ENCODE results near the gene OR52A1. TPM values are rescaled to one million over a fixed set of nuclear protein-coding genes. Genes with fewer than 3 reads are reported as not detected.
A peak's percentile ranks its signal among the peaks of the same experiment; 100 is the strongest.

Gene OR52A1
- total and polyA plus RNA-seq, 9 of the 15 experiments (the other 6 are each of a cell fraction or from before 2014, with no cell fraction given), result under 0.01 to 0.33 (median 0.13) TPM; not detected in 3

DNA sequence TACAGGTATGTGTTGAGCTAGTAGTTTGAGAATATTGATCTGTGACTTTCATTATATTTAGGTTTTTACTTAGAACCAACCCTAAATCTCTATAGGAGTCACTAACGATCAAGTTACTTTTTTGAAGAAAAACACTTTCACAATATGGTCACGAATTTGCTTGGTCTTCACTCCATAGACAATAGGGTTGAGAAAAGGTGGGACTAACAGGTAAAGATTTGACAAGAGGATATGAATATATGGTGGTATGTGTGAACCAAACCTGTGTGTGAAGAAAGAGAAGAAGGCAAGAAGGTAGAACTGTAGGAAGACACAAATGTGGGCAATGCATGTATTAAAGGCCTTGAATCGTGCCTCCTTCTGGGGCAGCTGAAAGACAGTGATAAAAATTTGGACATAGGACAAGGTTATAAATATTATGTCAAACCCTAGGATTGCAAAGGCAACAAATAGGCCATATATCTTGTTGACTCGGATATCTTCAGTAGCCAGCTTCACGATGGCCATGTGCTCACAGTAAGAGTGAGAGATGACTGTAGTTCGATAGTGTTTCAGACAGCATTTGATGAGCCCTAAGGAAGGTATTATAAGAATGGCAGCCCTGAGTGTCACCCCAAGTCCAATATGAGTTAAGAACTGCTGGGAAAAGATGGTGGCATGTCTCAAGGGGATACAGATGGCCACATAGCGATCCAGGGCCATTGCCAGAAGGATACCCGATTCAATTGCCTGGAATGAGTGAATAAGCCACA lies 22.8 kb downstream of the OR52A1 start (continued):
- TF ChIP-seq, protein P1, sequence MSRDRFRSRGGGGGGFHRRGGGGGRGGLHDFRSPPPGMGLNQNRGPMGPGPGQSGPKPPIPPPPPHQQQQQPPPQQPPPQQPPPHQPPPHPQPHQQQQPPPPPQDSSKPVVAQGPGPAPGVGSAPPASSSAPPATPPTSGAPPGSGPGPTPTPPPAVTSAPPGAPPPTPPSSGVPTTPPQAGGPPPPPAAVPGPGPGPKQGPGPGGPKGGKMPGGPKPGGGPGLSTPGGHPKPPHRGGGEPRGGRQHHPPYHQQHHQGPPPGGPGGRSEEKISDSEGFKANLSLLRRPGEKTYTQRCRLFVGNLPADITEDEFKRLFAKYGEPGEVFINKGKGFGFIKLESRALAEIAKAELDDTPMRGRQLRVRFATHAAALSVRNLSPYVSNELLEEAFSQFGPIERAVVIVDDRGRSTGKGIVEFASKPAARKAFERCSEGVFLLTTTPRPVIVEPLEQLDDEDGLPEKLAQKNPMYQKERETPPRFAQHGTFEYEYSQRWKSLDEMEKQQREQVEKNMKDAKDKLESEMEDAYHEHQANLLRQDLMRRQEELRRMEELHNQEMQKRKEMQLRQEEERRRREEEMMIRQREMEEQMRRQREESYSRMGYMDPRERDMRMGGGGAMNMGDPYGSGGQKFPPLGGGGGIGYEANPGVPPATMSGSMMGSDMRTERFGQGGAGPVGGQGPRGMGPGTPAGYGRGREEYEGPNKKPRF (IDR thresholded peaks at IDR 0.05; ENCODE audit: low read depth, low read length), result no peak
- no peak for TF ChIP-seq ESRRA (IDR thresholded peaks at IDR 0.05; ENCODE audit: borderline replicate concordance, low read depth)
- no peak for TF ChIP-seq ZSCAN29 (IDR thresholded peaks at IDR 0.05)
- peak; percentile 63 for TF ChIP-seq CCNT2 (IDR thresholded peaks at IDR 0.05; ENCODE audit: borderline replicate concordance, extremely low read depth, insufficient read length, low read depth, low read length)
- TF ChIP-seq TAF15 (IDR thresholded peaks at IDR 0.05; ENCODE audit: low read depth, low read length), result no peak
- no peak for TF ChIP-seq PTRF (tag; IDR thresholded peaks at IDR 0.05)
- peak; percentile 21; the same call in 1 of the 2 replicates for TF ChIP-seq ELF4 (CRISPR knock-in tag; IDR thresholded peaks at IDR 0.05)
- no peak for TF ChIP-seq ZNF212 (CRISPR knock-in tag; IDR thresholded peaks at IDR 0.05)
- peak; percentile 71; the same call in 1 of the 2 replicates for TF ChIP-seq CXXC5 (CRISPR knock-in tag; IDR thresholded peaks at IDR 0.05)
- TF ChIP-seq KLF13 (tag; IDR thresholded peaks at IDR 0.05; ENCODE audit: borderline replicate concordance, low read depth), result no peak
- TF ChIP-seq ZNF57 (CRISPR knock-in tag; IDR thresholded peaks at IDR 0.05), result no peak
- no peak for TF ChIP-seq NR4A1 (CRISPR knock-in tag; IDR thresholded peaks at IDR 0.05)
- TF ChIP-seq NR4A1 (tag; IDR thresholded peaks at IDR 0.05), result peak; percentile 81
- TF ChIP-seq ZHX1 (conservative IDR thresholded peaks at IDR 0.05; ENCODE audit: low read length), result no peak
- TF ChIP-seq ZNF184 (CRISPR knock-in tag; IDR thresholded peaks at IDR 0.05), result no peak
- 0 out of 2 replicates have a peak, but pooled peaks have one; percentile 18 for TF ChIP-seq POLR2H (tag; IDR thresholded peaks at IDR 0.05; ENCODE audit: low read depth)
- TF ChIP-seq IRF2 (CRISPR knock-in tag; IDR thresholded peaks at IDR 0.05), result no peak
- TF ChIP-seq MYBL2 (IDR thresholded peaks at IDR 0.05; ENCODE audit: low read depth), result no peak; the same call in 1 of the 2 replicates
- TF ChIP-seq MYBL2 (CRISPR knock-in tag; IDR thresholded peaks at IDR 0.05; ENCODE audit: borderline replicate concordance), result no peak
- no peak for TF ChIP-seq ARID2 (IDR thresholded peaks at IDR 0.05)
- no peak for TF ChIP-seq ASH1L (IDR thresholded peaks at IDR 0.05; ENCODE audit: borderline replicate concordance, low read depth, partially characterized antibody)
- TF ChIP-seq GABPA (tag; conservative IDR thresholded peaks at IDR 0.05; ENCODE audit: low read depth), result no peak
- TF ChIP-seq TGIF2 (CRISPR knock-in tag; IDR thresholded peaks at IDR 0.05), result no peak
- no peak for TF ChIP-seq KHSRP (IDR thresholded peaks at IDR 0.05)
- TF ChIP-seq CC2D1A (IDR thresholded peaks at IDR 0.05), result peak; percentile 73; the same call in 1 of the 2 replicates
